Astrocyte (in vitro differentiated cells and primary cell): ENCODE results near the gene MEP1A.

Source experiments
- EZH2 ChIP-seq: IDR thresholded peaks from 2 replicates; pipeline ENCODE4 v1.6.1; 2012; ENCODE audit warnings: mild to moderate bottlenecking, low read length, inconsistent platforms; ENCODE audit not compliant: insufficient read depth
- TF ChIP-seq, protein P1 (sequence below): IDR thresholded peaks from 2 replicates; pipeline ENCODE4 v1.5.1; 2011; ENCODE audit warnings: low read depth, mild to moderate bottlenecking, inconsistent platforms, low read length, moderate library complexity; ENCODE audit not compliant: insufficient read depth

- TF ChIP-seq, protein P1, sequence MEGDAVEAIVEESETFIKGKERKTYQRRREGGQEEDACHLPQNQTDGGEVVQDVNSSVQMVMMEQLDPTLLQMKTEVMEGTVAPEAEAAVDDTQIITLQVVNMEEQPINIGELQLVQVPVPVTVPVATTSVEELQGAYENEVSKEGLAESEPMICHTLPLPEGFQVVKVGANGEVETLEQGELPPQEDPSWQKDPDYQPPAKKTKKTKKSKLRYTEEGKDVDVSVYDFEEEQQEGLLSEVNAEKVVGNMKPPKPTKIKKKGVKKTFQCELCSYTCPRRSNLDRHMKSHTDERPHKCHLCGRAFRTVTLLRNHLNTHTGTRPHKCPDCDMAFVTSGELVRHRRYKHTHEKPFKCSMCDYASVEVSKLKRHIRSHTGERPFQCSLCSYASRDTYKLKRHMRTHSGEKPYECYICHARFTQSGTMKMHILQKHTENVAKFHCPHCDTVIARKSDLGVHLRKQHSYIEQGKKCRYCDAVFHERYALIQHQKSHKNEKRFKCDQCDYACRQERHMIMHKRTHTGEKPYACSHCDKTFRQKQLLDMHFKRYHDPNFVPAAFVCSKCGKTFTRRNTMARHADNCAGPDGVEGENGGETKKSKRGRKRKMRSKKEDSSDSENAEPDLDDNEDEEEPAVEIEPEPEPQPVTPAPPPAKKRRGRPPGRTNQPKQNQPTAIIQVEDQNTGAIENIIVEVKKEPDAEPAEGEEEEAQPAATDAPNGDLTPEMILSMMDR: no peak
- no peak for TF ChIP-seq EZH2
Observed at GRCh38 chr6:46865221-46865620, 72.0 kb downstream of the MEP1A start.
